Neural cell (in vitro differentiated cells): ENCODE measurements around the gene DMC1.

Experiments used
- EP300 ChIP-seq: fragments of 450-650 bp; conservative IDR thresholded peaks from 2 replicates; pipeline ENCODE4 v1.6.1; 2014; ENCODE audit warnings: antibody characterized with exemption, mild to moderate bottlenecking, moderate library complexity; ENCODE audit not compliant: poor library complexity, severe bottlenecking
- EZH2 ChIP-seq: fragments of 200-600, 300-800 bp; shearing (Covaris generic), sonication (generic); IDR thresholded peaks from 2 replicates; pipeline ENCODE4 v1.6.1; 2014; ENCODE audit warnings: antibody characterized with exemption, low read length, borderline replicate concordance, mild to moderate bottlenecking; ENCODE audit not compliant: insufficient read depth, poor library complexity, severe bottlenecking
- POLR2AphosphoS5 ChIP-seq: IDR thresholded peaks from 2 replicates; pipeline ENCODE4 v1.6.1; 2012
- SMC3 ChIP-seq: fragments of 450-650 bp; conservative IDR thresholded peaks from 2 replicates; pipeline ENCODE4 v1.6.1; 2014; ENCODE audit warnings: antibody characterized with exemption, mild to moderate bottlenecking, moderate library complexity; ENCODE audit not compliant: poor library complexity
- TAF1 ChIP-seq: IDR thresholded peaks from 2 replicates; pipeline ENCODE4 v1.6.1; 2012; ENCODE audit warnings: low read depth
- TF ChIP-seq, protein P1 (sequence below): fragments of 450-650 bp; IDR thresholded peaks from 2 replicates; pipeline ENCODE4 v1.5.1; 2014; ENCODE audit warnings: antibody characterized with exemption, mild to moderate bottlenecking, moderate library complexity; ENCODE audit not compliant: poor library complexity, severe bottlenecking
- TF ChIP-seq, protein P2 (sequence below): IDR thresholded peaks from 2 replicates; pipeline ENCODE4 v1.6.1; 2012; ENCODE audit warnings: borderline replicate concordance

DNA sequence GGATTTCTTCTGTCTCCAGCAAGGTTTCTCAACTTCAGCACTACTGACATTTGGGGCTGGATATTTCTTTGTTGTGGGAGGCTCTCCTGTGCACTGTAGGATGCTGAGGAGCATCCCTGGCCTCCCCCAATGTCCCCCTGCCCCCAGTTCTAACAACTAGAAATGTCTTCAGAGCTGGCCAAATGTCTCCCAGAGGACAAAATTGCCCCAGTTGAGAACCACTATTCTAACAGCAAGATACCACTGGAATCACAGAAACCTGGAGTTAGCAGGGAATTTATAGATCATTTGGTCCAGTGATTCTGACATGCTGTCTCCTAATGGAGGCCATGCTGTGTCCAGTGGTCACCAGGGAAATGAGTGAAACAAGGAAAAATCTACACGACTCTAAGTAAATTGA lies 32.2 kb upstream of the DMC1 start:
- TF ChIP-seq EP300: no peak
- no peak for TF ChIP-seq POLR2AphosphoS5
- TF ChIP-seq, protein P1, sequence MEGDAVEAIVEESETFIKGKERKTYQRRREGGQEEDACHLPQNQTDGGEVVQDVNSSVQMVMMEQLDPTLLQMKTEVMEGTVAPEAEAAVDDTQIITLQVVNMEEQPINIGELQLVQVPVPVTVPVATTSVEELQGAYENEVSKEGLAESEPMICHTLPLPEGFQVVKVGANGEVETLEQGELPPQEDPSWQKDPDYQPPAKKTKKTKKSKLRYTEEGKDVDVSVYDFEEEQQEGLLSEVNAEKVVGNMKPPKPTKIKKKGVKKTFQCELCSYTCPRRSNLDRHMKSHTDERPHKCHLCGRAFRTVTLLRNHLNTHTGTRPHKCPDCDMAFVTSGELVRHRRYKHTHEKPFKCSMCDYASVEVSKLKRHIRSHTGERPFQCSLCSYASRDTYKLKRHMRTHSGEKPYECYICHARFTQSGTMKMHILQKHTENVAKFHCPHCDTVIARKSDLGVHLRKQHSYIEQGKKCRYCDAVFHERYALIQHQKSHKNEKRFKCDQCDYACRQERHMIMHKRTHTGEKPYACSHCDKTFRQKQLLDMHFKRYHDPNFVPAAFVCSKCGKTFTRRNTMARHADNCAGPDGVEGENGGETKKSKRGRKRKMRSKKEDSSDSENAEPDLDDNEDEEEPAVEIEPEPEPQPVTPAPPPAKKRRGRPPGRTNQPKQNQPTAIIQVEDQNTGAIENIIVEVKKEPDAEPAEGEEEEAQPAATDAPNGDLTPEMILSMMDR: no peak
- no peak for TF ChIP-seq EZH2
- TF ChIP-seq, protein P2, sequence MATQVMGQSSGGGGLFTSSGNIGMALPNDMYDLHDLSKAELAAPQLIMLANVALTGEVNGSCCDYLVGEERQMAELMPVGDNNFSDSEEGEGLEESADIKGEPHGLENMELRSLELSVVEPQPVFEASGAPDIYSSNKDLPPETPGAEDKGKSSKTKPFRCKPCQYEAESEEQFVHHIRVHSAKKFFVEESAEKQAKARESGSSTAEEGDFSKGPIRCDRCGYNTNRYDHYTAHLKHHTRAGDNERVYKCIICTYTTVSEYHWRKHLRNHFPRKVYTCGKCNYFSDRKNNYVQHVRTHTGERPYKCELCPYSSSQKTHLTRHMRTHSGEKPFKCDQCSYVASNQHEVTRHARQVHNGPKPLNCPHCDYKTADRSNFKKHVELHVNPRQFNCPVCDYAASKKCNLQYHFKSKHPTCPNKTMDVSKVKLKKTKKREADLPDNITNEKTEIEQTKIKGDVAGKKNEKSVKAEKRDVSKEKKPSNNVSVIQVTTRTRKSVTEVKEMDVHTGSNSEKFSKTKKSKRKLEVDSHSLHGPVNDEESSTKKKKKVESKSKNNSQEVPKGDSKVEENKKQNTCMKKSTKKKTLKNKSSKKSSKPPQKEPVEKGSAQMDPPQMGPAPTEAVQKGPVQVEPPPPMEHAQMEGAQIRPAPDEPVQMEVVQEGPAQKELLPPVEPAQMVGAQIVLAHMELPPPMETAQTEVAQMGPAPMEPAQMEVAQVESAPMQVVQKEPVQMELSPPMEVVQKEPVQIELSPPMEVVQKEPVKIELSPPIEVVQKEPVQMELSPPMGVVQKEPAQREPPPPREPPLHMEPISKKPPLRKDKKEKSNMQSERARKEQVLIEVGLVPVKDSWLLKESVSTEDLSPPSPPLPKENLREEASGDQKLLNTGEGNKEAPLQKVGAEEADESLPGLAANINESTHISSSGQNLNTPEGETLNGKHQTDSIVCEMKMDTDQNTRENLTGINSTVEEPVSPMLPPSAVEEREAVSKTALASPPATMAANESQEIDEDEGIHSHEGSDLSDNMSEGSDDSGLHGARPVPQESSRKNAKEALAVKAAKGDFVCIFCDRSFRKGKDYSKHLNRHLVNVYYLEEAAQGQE: no peak
- no peak for TF ChIP-seq TAF1
- no peak for TF ChIP-seq SMC3
